MV-4-11 (cell line): Measurements from ENCODE around the gene PITPNC1.
A peak's percentile ranks its signal among the peaks of the same experiment; 100 is the strongest.
"Not testable (repeated sequence)": the region's sequence is repeated elsewhere in the genome, so short reads cannot be mapped to it uniquely, and the experiment has no call there.

Experiments
- DNase-seq: peaks from one replicate; lab custom pipeline; 2025; lab: John Stamatoyannopoulos, UW

PITPNC1 gene

DNA sequence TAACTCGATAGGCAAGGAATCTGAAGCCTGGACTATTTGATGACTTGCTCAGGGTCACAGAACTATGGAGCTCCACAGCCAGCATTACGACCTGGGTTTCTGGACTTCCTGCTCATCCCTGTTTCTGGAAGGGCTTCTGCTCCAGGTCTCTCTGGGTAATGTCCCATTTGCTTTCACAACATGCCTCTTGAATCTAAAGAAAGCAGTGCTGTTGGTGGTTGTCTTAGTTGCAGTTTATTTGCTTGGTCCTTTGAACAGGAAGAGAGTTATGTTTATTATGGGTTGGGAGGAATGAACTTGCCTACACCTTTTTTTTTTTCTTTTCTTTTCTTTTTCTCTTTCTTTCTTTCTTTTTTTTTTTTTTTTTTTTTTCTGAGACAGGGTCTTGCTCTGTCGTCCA lies 84.8 kb downstream of the PITPNC1 start:
- DNase-seq = no peak

DNA sequence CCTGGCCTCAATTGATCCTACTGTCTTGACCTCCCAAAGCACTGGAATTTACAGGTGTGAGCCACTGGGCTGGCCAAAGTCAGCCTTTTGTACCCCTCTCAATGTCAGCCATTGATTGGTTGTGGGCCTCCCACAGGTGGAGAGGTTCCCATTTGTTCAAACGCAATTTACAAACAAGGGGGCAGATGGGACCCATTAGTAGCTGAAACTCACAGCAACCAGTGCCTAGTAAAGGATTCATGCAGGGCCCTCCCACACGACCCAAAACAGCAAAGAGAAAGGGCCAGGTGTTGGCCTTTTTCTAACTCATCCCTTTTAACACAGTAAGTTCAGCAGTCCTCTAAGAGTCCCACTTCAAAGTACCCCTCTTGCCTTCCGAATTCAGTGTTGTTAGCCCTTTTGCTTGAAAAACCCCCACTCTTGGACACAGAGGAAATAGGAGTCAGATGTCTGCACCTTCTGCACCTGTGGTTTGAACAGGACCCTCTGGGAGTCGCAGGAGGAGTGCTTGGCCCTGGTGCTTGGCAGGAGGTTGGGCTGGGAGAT lies 89.2 kb downstream of the PITPNC1 start:
- no peak for DNase-seq

DNA sequence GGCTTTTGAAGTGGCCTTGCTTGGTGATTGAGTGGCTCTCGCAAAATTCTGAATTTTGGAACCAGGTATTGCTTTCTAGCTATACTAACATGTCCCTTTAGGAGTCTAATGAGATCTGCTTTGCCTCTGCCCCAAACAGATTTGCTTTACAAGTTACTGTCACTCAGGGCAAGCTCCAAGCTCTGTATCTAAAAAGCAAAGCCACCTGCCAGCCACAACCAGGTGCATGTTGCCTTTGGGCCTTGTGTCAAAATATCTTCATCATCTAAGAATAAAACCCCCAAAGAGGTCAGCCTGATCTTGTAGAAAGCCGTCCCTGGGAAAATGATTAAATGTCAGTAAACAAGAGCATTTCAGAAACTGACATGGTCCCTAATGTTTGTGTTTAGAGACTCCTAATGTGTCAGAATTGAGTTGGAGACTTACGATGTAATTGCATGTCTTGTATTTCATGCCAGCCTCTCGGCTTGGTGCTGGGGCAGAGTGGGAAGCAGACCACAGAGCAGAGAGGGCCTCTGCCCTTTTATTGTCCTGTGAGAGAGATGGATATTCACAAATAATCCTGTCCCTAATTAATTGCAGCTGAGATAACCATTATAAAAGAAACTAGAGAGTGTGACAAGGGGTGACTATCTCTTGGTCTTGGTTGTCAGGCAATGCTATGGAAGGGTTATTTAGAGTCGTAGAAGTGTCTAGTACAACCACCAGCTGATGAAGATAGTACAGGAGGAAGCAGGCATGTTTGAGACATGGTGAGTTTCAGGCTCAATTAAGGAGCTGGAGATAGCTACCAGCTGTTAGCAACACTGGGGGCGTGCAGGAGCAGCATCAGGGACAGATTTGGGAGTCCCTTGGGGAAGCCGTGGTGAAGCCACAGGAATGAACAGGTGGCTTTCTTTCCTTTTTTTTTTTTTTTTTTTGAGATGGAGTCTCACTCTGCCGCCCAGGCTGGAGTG lies 90.7 kb downstream of the PITPNC1 start:
- DNase-seq = peak; percentile 21

DNA sequence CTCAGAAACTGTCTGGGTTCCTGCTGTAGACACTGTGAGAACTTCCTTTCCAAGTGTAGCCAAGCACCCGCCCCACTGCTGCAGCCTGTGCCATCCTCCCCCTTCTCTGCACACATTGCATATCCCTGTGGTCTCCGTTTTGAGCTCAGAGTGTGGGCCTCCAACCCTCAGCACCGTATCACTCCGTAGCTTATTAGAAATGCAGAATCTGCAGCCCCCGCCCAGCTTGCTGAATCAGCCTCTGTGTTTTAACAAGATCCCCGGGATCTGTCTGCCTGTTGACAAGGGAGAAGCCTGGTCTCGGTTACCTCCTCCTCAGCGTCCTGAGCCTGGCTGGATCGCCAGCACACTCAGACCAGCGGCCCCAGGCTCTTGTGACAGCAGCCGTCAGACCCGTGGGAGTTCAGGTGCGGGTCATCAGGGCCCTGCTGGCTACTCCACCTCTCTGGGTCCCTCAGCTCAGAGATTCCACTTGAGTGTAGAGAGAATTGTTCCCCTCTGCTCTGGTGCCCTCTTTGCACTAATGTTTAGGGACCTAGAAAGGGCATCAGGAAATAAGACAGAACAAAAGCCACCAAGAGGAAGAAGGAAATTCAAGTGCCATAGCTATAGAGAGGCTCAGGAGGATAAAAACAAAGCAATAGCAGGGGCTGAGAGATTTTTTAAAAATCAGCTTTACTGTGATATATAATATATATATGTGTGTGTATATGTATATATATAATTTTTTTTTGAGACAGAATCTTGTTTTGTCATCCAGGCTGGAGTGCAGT lies 92.3 kb downstream of the PITPNC1 start:
- DNase-seq = peak; percentile 58

- DNase-seq = no peak
Measured at GRCh38 chr17:67470163-67470562, 93.1 kb downstream of the PITPNC1 start.

DNA sequence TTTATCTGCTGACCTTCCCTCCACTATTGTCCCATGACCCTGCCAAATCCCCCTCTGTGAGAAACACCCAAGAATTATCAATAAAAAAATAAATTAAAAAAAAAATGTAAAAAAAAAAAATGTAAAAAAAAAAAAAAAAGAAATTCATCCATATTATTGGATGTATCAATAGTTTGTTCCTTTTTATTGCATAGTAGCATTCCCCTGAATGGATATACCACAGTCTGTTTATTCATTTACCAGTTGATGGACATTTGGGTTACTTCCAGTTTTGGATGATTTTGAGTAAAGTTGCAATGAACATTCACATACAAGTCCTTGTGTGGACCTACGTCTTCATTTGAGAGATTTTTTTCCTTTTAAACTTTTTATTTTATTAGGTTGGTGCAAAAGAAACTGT lies 94.0 kb downstream of the PITPNC1 start:
- no peak for DNase-seq

DNA sequence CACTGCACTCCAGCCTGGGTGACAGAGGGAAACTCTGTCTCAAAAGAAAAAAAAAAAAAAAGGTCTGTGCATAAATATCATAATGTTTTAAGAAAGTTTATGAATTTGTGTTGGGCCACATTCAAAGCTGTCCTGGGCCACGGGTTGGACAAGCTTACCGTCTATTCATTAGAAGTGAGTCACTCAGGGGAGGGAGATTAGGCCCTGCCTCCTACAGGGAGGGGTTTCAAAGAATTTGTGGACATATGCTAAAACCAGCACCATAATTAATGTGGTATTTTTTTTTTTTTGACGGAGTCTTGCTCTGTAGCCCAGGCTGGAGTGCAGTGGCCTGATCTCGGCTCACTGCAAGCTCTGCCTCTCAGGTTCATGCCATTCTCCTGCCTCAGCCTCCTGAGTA lies 95.5 kb downstream of the PITPNC1 start:
- peak; percentile 24 for DNase-seq

GRCh38 chr17:67474081-67474661 lies 97.1 kb downstream of the PITPNC1 start:
- DNase-seq = peak; percentile 16

DNA sequence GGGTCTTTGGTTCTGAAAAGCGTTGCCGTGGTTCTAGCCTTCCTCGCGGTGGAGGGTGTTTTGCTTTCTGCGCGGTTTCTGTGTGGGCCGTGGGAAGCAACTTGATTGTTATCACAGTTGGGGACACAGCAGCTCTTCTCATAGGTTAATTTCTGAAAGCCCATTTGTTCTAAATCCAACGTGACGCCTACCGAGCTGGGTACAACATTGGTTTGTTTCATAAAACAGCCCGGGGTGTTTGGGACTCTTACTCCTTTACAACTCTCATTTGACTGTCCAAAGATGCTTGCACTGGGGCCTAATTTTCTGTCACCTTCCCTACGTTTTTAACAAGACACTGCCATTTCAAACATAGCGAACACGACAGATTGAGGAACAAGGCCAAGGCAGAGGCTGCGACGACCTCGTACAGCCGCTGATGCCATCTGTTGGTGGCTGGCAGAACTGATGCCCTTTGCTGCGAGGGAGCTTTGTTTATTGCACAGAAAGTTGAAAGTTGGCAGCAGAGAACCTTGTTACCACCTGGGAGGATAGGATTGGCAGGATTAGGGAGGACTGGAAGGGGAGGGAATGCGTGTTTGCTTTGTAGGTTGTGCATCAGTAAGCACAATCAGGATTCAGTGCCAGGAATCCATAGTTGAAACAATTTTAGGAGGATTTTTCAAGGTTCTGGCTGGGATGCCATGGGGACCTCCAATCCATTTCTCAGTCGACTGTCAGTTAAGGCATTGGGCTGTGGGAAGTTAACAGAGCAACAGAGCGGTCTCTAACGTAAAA lies 98.3 kb downstream of the PITPNC1 start:
- DNase-seq = peak; percentile 79

DNA sequence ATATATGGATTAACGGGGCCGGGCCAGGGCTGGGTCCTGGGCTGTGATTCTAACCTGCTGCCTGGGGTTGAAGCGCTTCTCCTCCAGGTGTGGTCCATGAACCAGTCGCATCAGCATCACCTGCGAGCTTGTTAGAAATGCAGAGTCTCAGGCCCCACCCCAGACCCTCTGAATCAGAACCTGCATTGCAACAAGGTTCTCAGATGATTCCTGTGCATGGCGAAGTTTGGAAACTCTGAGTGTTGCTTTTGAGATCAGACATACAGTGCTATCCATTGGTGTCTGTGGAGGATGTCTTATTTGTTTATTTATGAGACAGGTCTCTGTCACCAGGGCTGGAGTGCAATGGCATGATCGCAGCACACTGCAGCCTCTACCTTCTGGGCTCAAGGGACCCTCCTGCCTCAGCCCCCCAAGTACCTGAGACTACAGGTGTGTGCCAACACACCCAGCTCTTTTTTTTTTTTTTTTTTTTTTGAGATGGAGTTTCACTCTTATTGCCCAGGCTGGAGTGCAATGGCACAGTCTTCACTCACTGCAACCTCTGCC lies 99.8 kb downstream of the PITPNC1 start:
- DNase-seq = no peak

- DNase-seq = peak; percentile 29
Measured at GRCh38 chr17:67477687-67478086, 100.6 kb downstream of the PITPNC1 start.

- no peak for DNase-seq
Measured at GRCh38 chr17:67478401-67479041, 101.4 kb downstream of the PITPNC1 start.

- no peak for DNase-seq
Measured at GRCh38 chr17:67479148-67479547, 102.1 kb downstream of the PITPNC1 start.

- not testable (repeated sequence) for DNase-seq
Measured at GRCh38 chr17:67480959-67481358, 103.9 kb downstream of the PITPNC1 start.

- DNase-seq = peak; percentile 96
Measured at GRCh38 chr17:67481808-67482207, 104.7 kb downstream of the PITPNC1 start.

GRCh38 chr17:67482764-67483163 lies 105.7 kb downstream of the PITPNC1 start:
- no peak for DNase-seq

DNA sequence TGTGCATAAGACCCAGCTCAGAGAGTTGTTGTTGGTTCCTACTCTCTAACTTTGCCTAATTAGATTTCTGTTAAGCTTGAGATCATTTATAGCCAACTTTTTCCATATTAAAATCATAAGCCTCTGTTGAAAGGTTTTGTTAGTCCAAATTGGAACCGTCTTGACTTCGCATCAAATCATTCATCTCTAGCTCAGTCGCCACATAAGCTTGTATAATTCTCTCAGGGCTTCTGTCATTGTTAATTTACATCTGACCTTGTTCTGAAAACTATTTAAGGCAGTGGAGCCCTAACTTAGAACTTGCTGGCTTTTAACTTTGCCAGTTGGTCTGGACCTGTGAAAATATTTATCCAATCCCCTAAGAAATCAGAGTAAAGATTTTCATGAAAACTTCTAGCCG lies 107.2 kb downstream of the PITPNC1 start:
- DNase-seq = no peak

DNA sequence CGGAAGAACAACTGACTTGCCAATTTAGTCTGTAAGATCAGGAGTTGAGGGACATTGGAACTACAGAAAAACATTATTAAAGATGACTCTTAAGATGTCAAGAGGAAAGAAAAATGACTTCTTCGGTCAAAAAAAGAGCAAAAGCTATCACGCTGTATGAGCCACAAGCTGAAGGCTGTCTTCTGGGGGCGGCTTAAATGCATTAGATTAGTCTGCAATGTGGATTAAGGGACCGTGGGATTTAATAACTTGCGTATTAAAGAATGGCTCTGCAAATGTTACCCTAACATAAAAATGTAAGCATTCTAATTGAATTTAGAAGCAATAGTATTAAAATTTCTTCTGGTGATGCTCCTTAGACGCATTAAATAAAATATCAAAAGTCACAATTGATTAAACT lies 108.6 kb downstream of the PITPNC1 start:
- no peak for DNase-seq

GRCh38 chr17:67487506-67487905 lies 110.4 kb downstream of the PITPNC1 start:
- no peak for DNase-seq

GRCh38 chr17:67488161-67488560 lies 111.1 kb downstream of the PITPNC1 start:
- DNase-seq = no peak

GRCh38 chr17:67488768-67489167 lies 111.7 kb downstream of the PITPNC1 start:
- DNase-seq = no peak
